ENCODE measurements around the gene TERT.

Gene TERT

DNA sequence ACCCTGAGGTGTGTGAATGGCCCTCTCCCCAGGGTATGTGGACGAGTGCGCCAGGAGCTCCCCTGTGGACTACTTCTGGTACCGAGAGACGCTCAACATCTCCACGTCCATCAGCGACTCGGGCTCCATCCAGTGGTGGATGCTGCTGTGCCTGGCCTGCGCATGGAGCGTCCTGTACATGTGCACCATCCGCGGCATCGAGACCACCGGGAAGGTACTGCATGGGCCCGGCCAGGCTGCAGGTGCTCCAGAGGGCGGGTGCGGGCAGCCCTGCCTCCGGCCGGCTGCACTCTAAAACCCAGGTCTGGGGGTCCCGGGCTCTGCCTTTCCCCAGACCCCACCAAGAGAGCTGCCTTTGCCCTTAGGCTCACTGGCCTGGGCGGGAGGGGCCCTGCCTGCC lies 82.6 kb downstream of the TERT start:
- Histone ChIP-seq H3K9ac (ENCODE audit: low read depth, low read length) (no peak overlapping the region), H3K9me3 (ENCODE audit: control insufficient read depth, insufficient read depth, low read length) (no peaks in the 10 kb centered on the region), H3K36me3 (ENCODE audit: insufficient read depth, low read length) (no peaks in the 10 kb centered on the region), H3K4me1 (ENCODE audit: insufficient read depth, low read length) (no peaks in the 10 kb centered on the region)

DNA sequence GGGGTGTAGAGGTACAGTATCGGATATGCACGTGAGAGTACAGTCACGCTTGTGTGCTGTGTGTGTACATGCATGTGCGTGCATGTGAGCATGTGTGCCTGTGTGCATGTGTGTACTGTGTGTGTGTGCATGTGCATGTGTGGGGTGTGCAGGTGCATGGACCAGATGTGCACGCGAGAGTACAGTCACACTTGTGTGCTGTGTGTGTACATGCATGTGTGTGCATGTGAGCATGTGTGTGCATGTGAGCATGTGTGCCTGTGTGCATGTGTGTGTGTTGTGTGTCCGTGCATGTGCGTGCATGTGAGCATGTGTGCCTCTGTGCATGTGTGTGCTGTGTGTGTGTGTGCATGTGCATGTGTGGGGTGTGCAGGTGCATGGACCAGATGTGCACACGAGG lies 83.2 kb downstream of the TERT start:
- Histone ChIP-seq H3K9me3 (ENCODE audit: control insufficient read depth, insufficient read depth, low read length) (no peaks in the 10 kb centered on the region), H3K9ac (ENCODE audit: low read depth, low read length) (no peak overlapping the region), H3K36me3 (ENCODE audit: insufficient read depth, low read length) (no peaks in the 10 kb centered on the region), H3K4me1 (ENCODE audit: insufficient read depth, low read length) (no peaks in the 10 kb centered on the region)

DNA sequence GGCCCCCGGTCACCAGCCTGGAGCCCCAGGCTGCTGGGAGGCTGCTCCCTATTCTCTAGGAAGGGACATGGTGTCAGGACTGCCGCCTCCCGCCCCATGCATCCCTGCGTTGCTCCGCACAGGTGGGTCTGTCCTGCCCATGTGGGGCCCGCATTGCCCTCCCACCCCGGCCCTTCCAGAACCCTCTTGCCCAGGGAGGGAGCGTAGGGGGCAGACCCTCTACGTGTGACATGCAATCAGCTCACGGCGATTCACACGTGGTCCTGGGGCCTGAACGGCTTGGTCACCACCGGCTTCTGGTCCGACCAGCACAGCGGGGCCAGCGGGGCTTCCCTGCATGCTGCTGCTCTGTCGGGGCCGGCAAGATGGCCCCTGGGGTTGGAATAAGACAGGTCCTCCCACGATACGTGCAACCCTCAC lies 84.0 kb downstream of the TERT start:
- Histone ChIP-seq H3K36me3 (ENCODE audit: insufficient read depth, low read length) (no peaks in the 10 kb centered on the region), H3K4me1 (ENCODE audit: insufficient read depth, low read length) (no peaks in the 10 kb centered on the region), H3K9ac (ENCODE audit: low read depth, low read length) (no peak overlapping the region), H3K9me3 (ENCODE audit: control insufficient read depth, insufficient read depth, low read length) (no peaks in the 10 kb centered on the region)

GRCh38 chr5:1209896-1210776 lies 84.7 kb downstream of the TERT start:
- Histone ChIP-seq H3K9me3 (ENCODE audit: control insufficient read depth, insufficient read depth, low read length) (no peaks in the 10 kb centered on the region), H3K4me1 (ENCODE audit: insufficient read depth, low read length) (no peaks in the 10 kb centered on the region), H3K9ac (ENCODE audit: low read depth, low read length) (no peak overlapping the region), H3K36me3 (ENCODE audit: insufficient read depth, low read length) (no peaks in the 10 kb centered on the region)

GRCh38 chr5:1209489-1209852 lies 85.4 kb downstream of the TERT start:
- no peak overlapping the region for H3K9ac ChIP-seq (ENCODE audit: low read depth, low read length)
- H3K9me3 ChIP-seq (ENCODE audit: control insufficient read depth, insufficient read depth, low read length): no peaks in the 10 kb centered on the region
- no peaks in the 10 kb centered on the region for H3K4me1 ChIP-seq (ENCODE audit: insufficient read depth, low read length)
- no peaks in the 10 kb centered on the region for H3K36me3 ChIP-seq (ENCODE audit: insufficient read depth, low read length)

- Histone ChIP-seq H3K36me3 (ENCODE audit: insufficient read depth, low read length) (no peaks in the 10 kb centered on the region), H3K4me1 (ENCODE audit: insufficient read depth, low read length) (no peaks in the 10 kb centered on the region), H3K9ac (ENCODE audit: low read depth, low read length) (no peak overlapping the region)
Measured at GRCh38 chr5:1208743-1209488, 86.0 kb downstream of the TERT start.

DNA sequence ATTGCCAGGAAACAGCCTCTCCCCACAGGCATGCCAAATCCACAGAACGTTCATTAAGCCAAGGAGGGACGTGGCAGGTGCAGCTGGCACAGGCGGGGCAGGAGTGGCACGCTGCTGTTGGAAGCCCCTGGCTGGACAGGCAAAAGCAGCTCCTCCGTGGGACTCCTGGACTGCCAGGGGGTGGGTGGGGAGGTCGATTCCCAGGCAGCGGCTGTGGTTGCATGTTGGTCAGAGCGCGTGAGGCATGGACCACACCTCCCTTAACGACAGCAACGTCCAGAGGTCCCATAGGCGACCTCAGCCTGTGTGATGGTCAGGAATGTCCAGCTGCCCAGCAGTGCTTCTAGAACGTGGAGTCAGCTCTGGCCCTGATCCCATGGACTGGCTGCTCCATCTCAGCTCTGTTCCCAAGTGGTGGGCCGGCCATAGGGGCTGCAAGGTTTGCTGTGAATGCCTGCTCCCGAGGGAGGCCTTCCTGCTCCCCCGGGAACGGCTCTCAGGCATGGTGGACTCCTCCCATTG lies 86.6 kb downstream of the TERT start:
- Histone ChIP-seq H3K9me3 (ENCODE audit: control insufficient read depth, insufficient read depth, low read length) (no peaks in the 10 kb centered on the region), H3K9ac (ENCODE audit: low read depth, low read length) (no peak overlapping the region), H3K4me1 (ENCODE audit: insufficient read depth, low read length) (no peaks in the 10 kb centered on the region), H3K36me3 (ENCODE audit: insufficient read depth, low read length) (no peaks in the 10 kb centered on the region)

More at GRCh38 chr5:1208743-1209488, 86.0 kb downstream of the TERT start:
- no peaks in the 10 kb centered on the region for H3K9me3 ChIP-seq (ENCODE audit: control insufficient read depth, insufficient read depth, low read length)

GRCh38 chr5:1207555-1207954 lies 87.3 kb downstream of the TERT start:
- H3K9ac ChIP-seq (ENCODE audit: low read depth, low read length): no peak overlapping the region
- no peaks in the 10 kb centered on the region for H3K4me1 ChIP-seq (ENCODE audit: insufficient read depth, low read length)
- H3K9me3 ChIP-seq (ENCODE audit: control insufficient read depth, insufficient read depth, low read length): no peaks in the 10 kb centered on the region
- H3K36me3 ChIP-seq (ENCODE audit: insufficient read depth, low read length): no peaks in the 10 kb centered on the region

DNA sequence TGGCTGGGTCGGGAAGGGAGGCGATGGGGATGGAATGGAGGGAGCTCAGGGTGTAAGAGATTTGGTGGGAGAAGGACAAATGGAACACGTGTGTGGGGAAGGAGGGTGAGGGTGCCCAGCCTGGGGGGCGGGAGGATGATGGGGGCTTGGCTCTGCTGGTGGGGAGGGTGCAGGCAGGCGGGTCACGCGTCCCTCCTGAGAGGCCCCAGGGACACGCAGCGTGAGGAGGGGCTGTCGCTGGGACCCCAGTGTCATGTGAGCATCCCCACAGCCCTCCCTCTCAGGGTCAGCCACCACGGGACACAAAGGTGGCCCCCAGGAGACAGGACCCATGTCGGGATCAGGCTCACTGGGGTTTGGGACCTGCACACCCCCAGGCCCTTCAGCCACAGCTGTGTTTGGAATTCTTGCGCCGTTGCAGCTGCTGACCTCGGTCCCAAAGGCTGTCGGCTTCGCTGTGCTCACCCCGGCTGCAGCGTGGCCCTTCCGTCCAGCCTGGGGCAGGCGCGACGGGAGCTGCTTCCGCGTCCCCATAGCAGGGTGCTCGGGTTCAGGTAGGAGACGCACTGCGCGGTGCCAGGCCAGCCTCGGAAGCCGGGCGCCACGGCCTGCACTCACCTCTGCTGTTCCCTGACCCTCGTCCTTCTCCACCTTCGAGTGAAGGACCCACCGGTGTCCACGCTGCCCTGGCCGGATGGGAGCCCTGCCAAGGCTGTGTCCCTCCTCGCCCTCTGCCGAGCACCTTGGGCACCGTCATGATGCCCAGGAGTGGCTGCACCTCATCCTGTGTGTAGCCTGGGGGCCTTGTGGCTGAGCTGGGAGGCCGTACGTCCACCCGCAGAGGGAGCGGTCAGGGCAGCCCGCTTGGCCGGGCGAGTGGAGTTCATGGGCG lies 88.1 kb downstream of the TERT start:
- Histone ChIP-seq H3K36me3 (ENCODE audit: insufficient read depth, low read length) (no peaks in the 10 kb centered on the region), H3K4me1 (ENCODE audit: insufficient read depth, low read length) (no peaks in the 10 kb centered on the region), H3K9me3 (ENCODE audit: control insufficient read depth, insufficient read depth, low read length) (no peaks in the 10 kb centered on the region), H3K9ac (ENCODE audit: low read depth, low read length) (no peak overlapping the region)

GRCh38 chr5:1205255-1206180 lies 89.3 kb downstream of the TERT start:
- Histone ChIP-seq H3K4me1 (ENCODE audit: insufficient read depth, low read length) (no peaks in the 10 kb centered on the region), H3K36me3 (ENCODE audit: insufficient read depth, low read length) (no peaks in the 10 kb centered on the region), H3K9me3 (ENCODE audit: control insufficient read depth, insufficient read depth, low read length) (no peaks in the 10 kb centered on the region), H3K9ac (ENCODE audit: low read depth, low read length) (no peak overlapping the region)

DNA sequence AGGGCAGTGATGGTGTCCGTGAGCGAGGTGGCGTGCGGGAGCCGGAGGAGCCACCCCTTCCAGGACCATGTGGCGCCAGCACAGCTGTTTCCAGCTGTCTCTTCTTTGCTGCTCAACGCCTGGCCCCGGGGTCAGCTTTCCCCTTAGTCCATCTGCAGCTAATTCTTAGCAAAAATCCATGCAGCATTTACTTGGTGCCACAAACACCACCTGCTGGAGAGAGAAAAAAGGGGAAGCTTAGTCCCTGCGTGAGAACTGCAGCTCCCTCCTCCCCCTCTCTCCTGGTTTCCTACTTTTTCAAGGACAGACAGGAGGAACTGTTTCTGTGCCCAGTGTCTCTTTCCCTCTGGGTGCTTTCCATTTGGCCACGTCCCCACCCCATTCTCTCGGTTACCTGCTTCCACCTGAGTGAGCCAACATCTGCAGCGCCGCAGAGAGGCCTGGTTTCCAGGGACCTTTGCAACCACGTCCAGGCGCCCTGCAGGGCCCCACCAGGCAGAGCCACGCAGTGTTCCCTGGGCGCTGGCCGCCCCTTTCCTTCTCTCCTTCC lies 90.1 kb downstream of the TERT start:
- Histone ChIP-seq H3K4me1 (ENCODE audit: insufficient read depth, low read length) (no peaks in the 10 kb centered on the region), H3K9ac (ENCODE audit: low read depth, low read length) (no peak overlapping the region), H3K9me3 (ENCODE audit: control insufficient read depth, insufficient read depth, low read length) (no peaks in the 10 kb centered on the region), H3K36me3 (ENCODE audit: insufficient read depth, low read length) (no peaks in the 10 kb centered on the region)

DNA sequence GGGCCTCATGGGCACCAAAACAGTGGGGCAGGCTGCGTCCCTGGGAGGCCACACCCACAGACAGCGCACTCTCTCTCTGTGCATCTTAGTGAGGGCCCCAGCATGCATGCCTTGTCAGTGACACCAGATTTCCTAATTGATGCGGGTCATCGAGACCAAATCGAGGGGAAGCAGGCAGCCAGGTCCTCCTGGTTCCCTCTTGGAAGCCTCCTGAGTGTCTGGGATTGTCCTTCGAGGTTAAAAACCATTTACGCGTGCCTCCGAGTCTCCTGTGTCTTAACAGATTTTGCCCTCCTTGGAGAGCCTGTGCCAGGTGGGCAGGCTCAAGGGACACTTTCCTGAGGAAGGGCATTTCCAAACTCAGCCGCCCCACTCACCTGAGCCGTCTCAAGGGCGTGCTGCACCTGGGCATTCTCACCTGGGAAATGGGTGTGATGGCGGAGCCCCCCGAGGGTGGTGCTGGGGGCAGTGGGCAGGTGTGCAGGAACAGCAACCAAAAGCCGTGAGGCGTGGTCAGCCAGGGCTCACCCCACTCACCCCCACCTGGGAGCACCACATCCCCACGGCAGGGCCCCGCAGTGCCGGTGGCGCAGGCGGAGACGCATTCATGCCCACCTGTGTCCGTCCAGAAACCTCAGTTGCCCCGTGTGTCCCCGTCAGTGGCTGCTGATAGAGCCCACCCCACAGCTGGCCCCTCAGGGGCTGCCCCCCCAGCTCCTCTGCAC lies 90.7 kb downstream of the TERT start:
- H3K9ac ChIP-seq (ENCODE audit: low read depth, low read length): no peak overlapping the region
- 0 out of 2 replicates have a peak, but pooled peaks cover 3% of the 10 kb centered on the region for H3K4me1 ChIP-seq (ENCODE audit: insufficient read depth, low read length)
- no peaks in the 10 kb centered on the region; the same call in 1 of the 2 replicates for H3K36me3 ChIP-seq (ENCODE audit: insufficient read depth, low read length)
- no peaks in the 10 kb centered on the region for H3K9me3 ChIP-seq (ENCODE audit: control insufficient read depth, insufficient read depth, low read length)
